Uterus (tissue), 4 donors: ENCODE data around the gene TNFAIP8L1. TPM values are rescaled to one million over a fixed set of nuclear protein-coding genes. Genes with fewer than 3 reads are reported as not detected.
A peak's percentile ranks its signal among the peaks of the same experiment; 100 is the strongest.

Experiments
- DNase-seq, 2 donors: peaks; one replicate each; pipeline ENCODE4 v3.0.0-alpha.2; 2019 to 2020
- H3K27ac ChIP-seq, 2 donors: fragments of 200-600 bp; sonication (generic); 1 replicate in 1 of 2; 2 replicates in 1 of 2; pipeline ENCODE4 v1.5.1; 2016 to 2018
- H3K27me3 ChIP-seq, 2 donors: fragments of 200-600 bp; sonication (generic); one replicate each; pipeline ENCODE4 v1.5.1; 2018 to 2019; ENCODE audit warnings: control low read depth in 1 of 2
- H3K36me3 ChIP-seq, 2 donors: fragments of 200-600 bp; sonication (generic); one replicate each; pipeline ENCODE4 v1.5.1; 2019; ENCODE audit warnings: control low read depth in 1 of 2
- H3K4me1 ChIP-seq, 2 donors: fragments of 200-600 bp; sonication (generic); one replicate each; pipeline ENCODE4 v1.5.1; 2018 to 2019; ENCODE audit warnings: control low read depth in 1 of 2
- H3K4me3 ChIP-seq, 2 donors: fragments of 200-600 bp; sonication (generic); 1 replicate in 1 of 2; 2 replicates in 1 of 2; pipeline ENCODE4 v1.5.1; 2018 to 2019; ENCODE audit warnings: mild to moderate bottlenecking in 1 of 2
- H3K9me3 ChIP-seq, 2 donors: fragments of 200-600 bp; sonication (generic); one replicate each; pipeline ENCODE4 v1.5.1; 2019; ENCODE audit warnings: control low read depth in 1 of 2
- CTCF ChIP-seq, 4 experiments: fragments of 200-600 bp in 2 of 4; fragments of 450-650 bp in 2 of 4; sonication (generic) in 2 of 4; IDR thresholded peaks; one replicate each; pipeline ENCODE4 v1.5.1; 2016 to 2019; ENCODE audit warnings: antibody characterized with exemption in 4 of 4, mild to moderate bottlenecking in 2 of 4, moderate library complexity in 1 of 4
- POLR2A ChIP-seq, 2 donors: fragments of 450-650 bp; IDR thresholded peaks; one replicate each; pipeline ENCODE4 v1.6.1; 2016; ENCODE audit warnings: antibody characterized with exemption in 2 of 2, mild to moderate bottlenecking in 1 of 2, moderate library complexity in 1 of 2
- intact Hi-C: fragments of 100-400 bp; cut with DNase I; formaldehyde crosslinking; loops from one replicate; pipeline ENCODE4 v1.15.1; 2023; ENCODE audit warnings: low total_unique reads
- total RNA-seq, 4 donors: library from RNA; depleted of rRNA in 3 of 4; stranded (reverse); fragments of >200 nt in 3 of 4; gene quantifications; one replicate each; pipeline versions ENCODE4 v1.1.0 to v1.2.4, GENCODE V29; 2014 to 2023
- donor health status: DM: yes; HTN: yes; CAD: no.

TNFAIP8L1 gene
- 10 to 100 TPM in 1 of 4 donors, 1 to 10 TPM in 2, under 1 TPM in 1; 0.77 to 20.6 (median 9.1) TPM for total RNA-seq

GRCh38 chr19:4638828-4639530, at the start of gene TNFAIP8L1:
TNFAIP8L1 (plus strand) TSS chr19:4639516; CDS start chr19:4651870, 12,354 bp downstream.
- TF ChIP-seq POLR2A (IDR thresholded peaks at IDR 0.05) (no peak), CTCF (IDR thresholded peaks at IDR 0.05) (no peak)
- peak within 1 kb of the TSS; percentile 63 to 66 for H3K4me3 ChIP-seq
- no peaks in the 10 kb centered on the region for H3K36me3 ChIP-seq
- H3K27me3 ChIP-seq = no peaks in the 10 kb centered on the region
- no peaks in the 10 kb centered on the region for H3K9me3 ChIP-seq
- DNase-seq = peak; percentile 94 to 96
- intact Hi-C loops = no loop called here
- peak within 1 kb of the TSS; percentile 66 to 76 for H3K27ac ChIP-seq
- H3K4me1 ChIP-seq = peaks cover 0 to 18% of the 10 kb centered on the region in 2 donors

- Histone ChIP-seq H3K36me3 (no peaks in the 10 kb centered on the region), H3K4me1 (peaks cover 0 to 1% of the 10 kb centered on the region in 2 donors), H3K4me3 (no peak overlapping the region), H3K27me3 (peaks cover 8 to 9% of the 10 kb centered on the region in 2 donors), H3K27ac (no peak overlapping the region), H3K9me3 (no peaks in the 10 kb centered on the region)
- no peak for DNase-seq
- intact Hi-C loops = no loop called here
- TF ChIP-seq CTCF (IDR thresholded peaks at IDR 0.05) = no peak
- TF ChIP-seq POLR2A (IDR thresholded peaks at IDR 0.05) = no peak
These were observed 49.5 kb upstream of the TNFAIP8L1 start for GRCh38 chr19:4589579-4590410.

- TF ChIP-seq POLR2A (IDR thresholded peaks at IDR 0.05) (no peak), CTCF (IDR thresholded peaks at IDR 0.05) (no peak)
- H3K27me3 ChIP-seq = peaks cover 2% of the 10 kb centered on the region in 2 donors
- no peak overlapping the region for H3K4me3 ChIP-seq
- no peak overlapping the region for H3K27ac ChIP-seq
- H3K36me3 ChIP-seq = no peaks in the 10 kb centered on the region
- intact Hi-C loops = no loop called here
- no peaks in the 10 kb centered on the region for H3K9me3 ChIP-seq
- H3K4me1 ChIP-seq = no peaks in the 10 kb centered on the region
- DNase-seq = no peak
These were observed 48.8 kb upstream of the TNFAIP8L1 start for GRCh38 chr19:4590559-4590958.

- TF ChIP-seq CTCF (IDR thresholded peaks at IDR 0.05) (no peak), POLR2A (IDR thresholded peaks at IDR 0.05) (no peak)
- intact Hi-C loops = no loop called here
- H3K4me3 ChIP-seq = no peak overlapping the region
- no peaks in the 10 kb centered on the region for H3K9me3 ChIP-seq
- no peak overlapping the region for H3K27ac ChIP-seq
- peaks cover 0 to under 1% of the 10 kb centered on the region in 2 donors for H3K27me3 ChIP-seq
- no peaks in the 10 kb centered on the region for H3K4me1 ChIP-seq
- no peaks in the 10 kb centered on the region for H3K36me3 ChIP-seq
- DNase-seq = no peak
These were observed 48.0 kb upstream of the TNFAIP8L1 start for GRCh38 chr19:4591320-4591719.

GRCh38 chr19:4592445-4592844, 46.9 kb upstream of the TNFAIP8L1 start:
- Histone ChIP-seq H3K4me3 (no peak overlapping the region), H3K36me3 (no peaks in the 10 kb centered on the region), H3K4me1 (no peaks in the 10 kb centered on the region), H3K9me3 (no peaks in the 10 kb centered on the region), H3K27ac (no peak overlapping the region), H3K27me3 (peaks cover 0 to 12% of the 10 kb centered on the region in 2 donors)
- no peak for DNase-seq
- intact Hi-C loops = no loop called here
- no peak for TF ChIP-seq CTCF (IDR thresholded peaks at IDR 0.05)
- TF ChIP-seq POLR2A (IDR thresholded peaks at IDR 0.05) = no peak
